ENCODE measurements around the gene MRPL1.

The MRPL1 gene

GRCh38 chr4:77990456-77990855 is 127.8 kb downstream of the MRPL1 start:
- no peak for DNase-seq

GRCh38 chr4:77990904-77991358 is 128.3 kb downstream of the MRPL1 start:
- no peak for DNase-seq

- no peak for DNase-seq
These were observed 130.0 kb downstream of the MRPL1 start for GRCh38 chr4:77992581-77992980.

GRCh38 chr4:77994194-77994721 is 131.6 kb downstream of the MRPL1 start:
- DNase-seq: no peak

GRCh38 chr4:77996076-77996475 is 133.4 kb downstream of the MRPL1 start:
- no peak for DNase-seq

- DNase-seq: no peak
These were observed 138.9 kb downstream of the MRPL1 start for GRCh38 chr4:78001531-78001930.

- no peak for DNase-seq
These were observed 139.6 kb downstream of the MRPL1 start for GRCh38 chr4:78002260-78002659.
